Measurements from ENCODE around the gene ENAH.

ENAH gene

DNA sequence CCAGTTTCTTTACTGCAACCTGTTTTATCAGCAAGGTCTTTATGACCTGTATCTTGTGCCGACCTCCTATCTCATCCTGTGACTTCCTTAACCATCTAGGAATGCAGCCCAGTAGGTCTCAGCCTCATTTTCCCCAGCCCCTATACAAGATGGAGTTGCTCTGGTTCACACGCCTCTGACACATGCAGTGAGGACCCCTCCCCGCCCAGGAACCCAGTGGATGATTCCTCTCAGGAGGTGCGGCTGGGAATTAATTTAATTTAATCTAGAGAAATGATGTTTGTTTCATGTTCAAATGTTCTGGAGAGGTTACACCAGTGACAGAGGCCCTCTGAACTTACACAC is 186.1 kb downstream of the ENAH start:
- TF ChIP-seq, protein P1, sequence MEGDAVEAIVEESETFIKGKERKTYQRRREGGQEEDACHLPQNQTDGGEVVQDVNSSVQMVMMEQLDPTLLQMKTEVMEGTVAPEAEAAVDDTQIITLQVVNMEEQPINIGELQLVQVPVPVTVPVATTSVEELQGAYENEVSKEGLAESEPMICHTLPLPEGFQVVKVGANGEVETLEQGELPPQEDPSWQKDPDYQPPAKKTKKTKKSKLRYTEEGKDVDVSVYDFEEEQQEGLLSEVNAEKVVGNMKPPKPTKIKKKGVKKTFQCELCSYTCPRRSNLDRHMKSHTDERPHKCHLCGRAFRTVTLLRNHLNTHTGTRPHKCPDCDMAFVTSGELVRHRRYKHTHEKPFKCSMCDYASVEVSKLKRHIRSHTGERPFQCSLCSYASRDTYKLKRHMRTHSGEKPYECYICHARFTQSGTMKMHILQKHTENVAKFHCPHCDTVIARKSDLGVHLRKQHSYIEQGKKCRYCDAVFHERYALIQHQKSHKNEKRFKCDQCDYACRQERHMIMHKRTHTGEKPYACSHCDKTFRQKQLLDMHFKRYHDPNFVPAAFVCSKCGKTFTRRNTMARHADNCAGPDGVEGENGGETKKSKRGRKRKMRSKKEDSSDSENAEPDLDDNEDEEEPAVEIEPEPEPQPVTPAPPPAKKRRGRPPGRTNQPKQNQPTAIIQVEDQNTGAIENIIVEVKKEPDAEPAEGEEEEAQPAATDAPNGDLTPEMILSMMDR (conservative IDR thresholded peaks at IDR 0.05; ENCODE audit: low read depth, low read length) = no peak
- H3K36me3 ChIP-seq (ENCODE audit: insufficient read depth) = no peaks in the 10 kb centered on the region
- H3K4me2 ChIP-seq = peak overlapping the region; percentile 48; the same call in 1 of the 2 replicates
- H3K4me3 ChIP-seq (IDR thresholded peaks at IDR 0.05; ENCODE audit: insufficient read depth, low read depth, low read length) = no peak overlapping the region
- no peaks in the 10 kb centered on the region for H4K20me1 ChIP-seq (ENCODE audit: insufficient read depth)
- no peaks in the 10 kb centered on the region for H3K27me3 ChIP-seq (ENCODE audit: insufficient read depth, low read depth)
- peak overlapping the region; percentile 52; the same call in 1 of the 2 replicates for H3K9ac ChIP-seq
- H3K4me1 ChIP-seq (ENCODE audit: low read depth, poor library complexity, severe bottlenecking) = peaks cover 11% of the 10 kb centered on the region
- H3K27ac ChIP-seq = peak overlapping the region; percentile 76
- peak overlapping the region; percentile 70 for H2AFZ ChIP-seq (ENCODE audit: low read depth)
- no peaks in the 10 kb centered on the region for H3K79me2 ChIP-seq (ENCODE audit: insufficient read depth, low read depth)

DNA sequence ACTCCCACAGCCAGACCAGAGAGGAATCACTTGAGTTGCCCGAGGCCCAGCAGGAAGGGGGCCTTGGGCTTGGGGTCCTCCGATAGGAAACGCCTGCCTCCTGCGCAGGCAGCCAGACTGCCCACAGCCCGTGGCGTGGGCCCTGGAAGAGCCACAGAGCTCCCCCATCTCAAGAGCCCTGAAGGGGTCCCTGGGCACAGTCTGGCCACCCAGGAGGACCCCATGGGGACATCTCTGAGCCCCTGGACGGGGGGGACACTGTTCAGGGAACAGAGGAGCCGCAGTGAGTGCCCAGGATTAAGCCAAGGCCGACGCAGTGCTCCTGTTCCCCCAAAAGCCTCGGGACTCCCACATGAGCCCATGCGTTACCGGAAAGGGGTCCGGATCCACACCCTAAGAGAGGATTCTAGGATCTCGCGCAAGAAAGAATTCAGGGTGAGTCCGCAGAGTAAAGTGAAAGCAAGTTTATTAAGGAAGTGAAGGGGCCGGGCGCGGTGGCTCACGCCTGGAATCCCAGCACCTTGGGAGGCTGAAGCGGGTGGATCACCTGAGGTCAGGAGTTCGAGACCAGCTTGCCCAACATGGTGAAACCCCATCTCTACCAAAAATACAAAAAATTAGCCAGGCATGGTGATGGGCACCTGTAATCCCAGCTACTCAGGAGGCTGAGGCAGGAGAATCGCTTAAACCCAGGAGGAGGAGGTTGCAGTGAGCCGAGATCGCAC is 187.0 kb downstream of the ENAH start:
- no peak overlapping the region for H3K4me2 ChIP-seq
- H3K9ac ChIP-seq = no peak overlapping the region
- no peaks in the 10 kb centered on the region for H3K27me3 ChIP-seq (ENCODE audit: insufficient read depth, low read depth)

DNA sequence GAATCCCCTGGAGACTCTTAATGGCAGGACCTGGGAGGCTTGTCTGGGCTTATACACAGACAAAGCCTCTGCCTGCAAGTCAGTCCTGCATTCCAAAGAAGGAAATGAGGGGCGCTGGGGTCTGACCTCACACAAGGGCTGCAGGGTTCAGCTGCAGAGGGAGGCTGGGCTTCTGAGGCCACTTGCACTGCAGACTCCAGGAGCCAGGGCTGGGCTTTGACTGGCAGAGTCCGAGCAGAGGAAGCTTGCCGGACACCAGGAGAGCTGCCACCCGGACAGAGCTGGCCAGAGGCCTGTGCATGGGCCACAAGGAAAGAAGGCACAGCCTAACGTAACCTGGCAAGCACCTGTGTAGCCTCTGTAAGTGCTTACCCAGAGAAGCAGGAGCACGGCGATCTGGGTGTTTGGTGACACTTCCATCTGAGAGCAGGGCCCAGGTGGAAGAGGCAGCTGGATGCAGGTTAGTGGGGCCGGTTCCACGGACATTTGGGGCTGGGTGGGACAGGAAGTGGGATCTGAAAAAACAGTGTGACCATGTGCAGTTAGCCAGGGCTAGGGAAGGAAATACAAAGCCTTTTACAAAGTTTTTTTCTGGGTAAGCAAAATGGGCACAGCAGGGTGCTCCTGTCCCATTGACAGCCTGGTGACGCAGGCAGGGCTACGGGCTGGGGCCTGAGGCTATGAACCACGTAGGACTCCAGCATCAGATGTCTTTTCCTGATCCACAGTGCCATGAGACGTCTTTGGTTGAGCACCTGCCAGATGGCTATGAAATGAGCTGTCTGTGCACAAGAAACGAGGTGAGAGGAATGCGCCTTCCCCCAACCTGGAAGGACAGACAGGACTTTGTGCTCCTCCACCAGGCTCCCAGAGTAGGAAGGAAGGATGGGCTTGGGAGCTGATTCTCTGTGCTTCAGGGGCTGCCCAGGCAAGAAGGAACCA is 187.8 kb downstream of the ENAH start:
- Histone ChIP-seq H3K4me1 (ENCODE audit: low read depth, poor library complexity, severe bottlenecking) (peaks cover 11% of the 10 kb centered on the region), H3K79me2 (ENCODE audit: insufficient read depth, low read depth) (no peaks in the 10 kb centered on the region), H3K9ac (no peak overlapping the region), H3K27me3 (ENCODE audit: insufficient read depth, low read depth) (no peaks in the 10 kb centered on the region), H3K4me2 (no peak overlapping the region), H2AFZ (ENCODE audit: low read depth) (no peak overlapping the region), H3K27ac (no peak overlapping the region), H3K36me3 (ENCODE audit: insufficient read depth) (no peaks in the 10 kb centered on the region), H4K20me1 (ENCODE audit: insufficient read depth) (no peaks in the 10 kb centered on the region), H3K4me3 (IDR thresholded peaks at IDR 0.05; ENCODE audit: insufficient read depth, low read depth, low read length) (no peak overlapping the region)
- TF ChIP-seq, protein P1 (conservative IDR thresholded peaks at IDR 0.05; ENCODE audit: low read depth, low read length) = no peak

More for the DNA sequence above, 187.0 kb downstream of the ENAH start:
- Histone ChIP-seq H3K4me3 (IDR thresholded peaks at IDR 0.05; ENCODE audit: insufficient read depth, low read depth, low read length) (no peak overlapping the region), H4K20me1 (ENCODE audit: insufficient read depth) (no peaks in the 10 kb centered on the region), H3K4me1 (ENCODE audit: low read depth, poor library complexity, severe bottlenecking) (peaks cover 11% of the 10 kb centered on the region), H3K79me2 (ENCODE audit: insufficient read depth, low read depth) (no peaks in the 10 kb centered on the region), H3K36me3 (ENCODE audit: insufficient read depth) (no peaks in the 10 kb centered on the region), H2AFZ (ENCODE audit: low read depth) (no peak overlapping the region), H3K27ac (no peak overlapping the region)
- TF ChIP-seq, protein P1 (conservative IDR thresholded peaks at IDR 0.05; ENCODE audit: low read depth, low read length) = no peak

DNA sequence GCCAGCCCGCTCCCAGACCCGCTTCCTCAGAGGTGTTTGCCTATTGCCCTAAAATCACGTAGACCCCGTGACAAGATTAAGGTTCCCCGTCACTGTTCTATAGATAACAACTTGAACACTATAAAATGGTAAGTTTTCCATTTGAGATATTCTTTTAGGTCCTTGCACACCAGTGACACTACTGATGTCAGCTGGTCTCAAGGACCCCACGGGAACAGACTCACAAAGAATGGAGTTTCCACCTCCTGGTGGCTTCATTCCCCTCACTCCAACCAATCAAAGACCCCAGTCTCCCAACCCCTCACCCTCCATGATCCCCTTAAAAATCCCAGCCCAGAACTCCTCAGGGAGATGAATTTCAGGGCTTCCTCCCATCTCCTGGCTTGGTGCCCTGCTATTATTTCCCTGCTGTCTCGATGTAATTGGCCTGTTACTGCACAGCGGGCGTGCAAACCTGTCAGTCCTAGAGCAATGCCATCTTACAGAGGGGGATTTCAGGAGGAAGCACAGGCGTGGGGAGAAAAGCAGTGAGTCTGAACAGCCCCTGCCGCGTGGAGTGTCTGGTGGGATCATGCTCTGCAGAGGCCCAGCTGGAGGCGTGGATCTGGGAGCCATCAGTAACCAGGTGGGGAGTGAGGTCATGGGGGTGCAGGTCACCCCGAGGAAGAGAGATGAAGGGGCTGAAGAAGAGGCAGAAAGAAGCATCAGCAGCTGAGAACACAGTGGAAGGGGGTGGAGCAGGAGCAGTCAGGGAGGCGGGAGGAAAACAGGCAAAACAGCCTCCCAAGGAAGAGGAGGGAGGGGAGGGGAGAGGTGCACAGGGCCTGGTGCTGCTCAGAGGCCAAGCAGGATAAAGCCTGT is 190.0 kb downstream of the ENAH start:
- no peak overlapping the region for H3K4me2 ChIP-seq
- H2AFZ ChIP-seq (ENCODE audit: low read depth) = no peak overlapping the region
- H3K4me3 ChIP-seq (IDR thresholded peaks at IDR 0.05; ENCODE audit: insufficient read depth, low read depth, low read length) = no peak overlapping the region
- H3K4me1 ChIP-seq (ENCODE audit: low read depth, poor library complexity, severe bottlenecking) = peaks cover 9% of the 10 kb centered on the region
- no peak overlapping the region for H3K27ac ChIP-seq
- H3K79me2 ChIP-seq (ENCODE audit: insufficient read depth, low read depth) = no peaks in the 10 kb centered on the region
- TF ChIP-seq, protein P1 (conservative IDR thresholded peaks at IDR 0.05; ENCODE audit: low read depth, low read length) = no peak
- no peaks in the 10 kb centered on the region for H4K20me1 ChIP-seq (ENCODE audit: insufficient read depth)
- no peak overlapping the region for H3K9ac ChIP-seq
- H3K36me3 ChIP-seq (ENCODE audit: insufficient read depth) = no peaks in the 10 kb centered on the region
- no peaks in the 10 kb centered on the region for H3K27me3 ChIP-seq (ENCODE audit: insufficient read depth, low read depth)

Measured in KMS-11 (cell line).